HT1080 (cell line): ENCODE results near the gene FAM114A2. TPM values are rescaled to one million over a fixed set of nuclear protein-coding genes. Genes with fewer than 3 reads are reported as not detected.

Source experiments
- DNase-seq: peaks from one replicate; pipeline ENCODE4 v3.0.0-alpha.2; 2015; ENCODE audit warnings: low read depth
- total RNA-seq: library from RNA; depleted of rRNA; stranded (reverse); fragments of >200 nt; shearing (Covaris generic); gene quantifications from 2 replicates; pipeline ENCODE4 v1.2.3, GENCODE V29; 2014; rRNA removed

Gene FAM114A2
- total RNA-seq, 1 experiment from 2014 or later = 25.9 TPM

- no peak for DNase-seq
Measured at GRCh38 chr5:153952057-153952456, 86.7 kb downstream of the FAM114A2 start.

DNA sequence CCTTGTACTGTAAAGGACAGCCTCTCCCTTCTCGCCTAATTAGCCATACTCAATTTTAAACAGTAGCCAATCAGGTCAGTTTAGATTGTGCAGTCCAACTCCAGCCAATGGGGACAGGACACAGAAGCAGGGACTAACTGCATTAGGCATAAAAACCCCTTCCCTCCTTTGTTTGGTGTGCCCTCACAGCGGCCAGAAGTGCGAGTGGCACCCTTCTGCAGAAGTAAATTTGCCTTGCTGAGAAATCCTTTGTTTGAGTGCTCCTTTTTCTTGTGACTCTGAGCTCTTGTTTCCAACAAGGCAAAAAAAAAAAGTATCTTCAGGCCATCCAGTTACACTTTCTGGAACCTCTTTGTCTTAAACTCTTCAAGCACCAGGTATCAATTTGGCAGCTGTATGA is 97.4 kb downstream of the FAM114A2 start:
- no peak for DNase-seq

Other genes with a start within 250 kb of the FAM114A2 start
- gene MFAP3, start 57 bp upstream of the FAM114A2 start, total RNA-seq = 40.6 and 52.3 TPM in 2 replicates
- 51.5 and 58.2 TPM in 2 replicates for gene GALNT10, start 151.8 kb upstream of the FAM114A2 start, total RNA-seq